ENCODE measurements around the gene TMEM30A.

The TMEM30A gene

DNA sequence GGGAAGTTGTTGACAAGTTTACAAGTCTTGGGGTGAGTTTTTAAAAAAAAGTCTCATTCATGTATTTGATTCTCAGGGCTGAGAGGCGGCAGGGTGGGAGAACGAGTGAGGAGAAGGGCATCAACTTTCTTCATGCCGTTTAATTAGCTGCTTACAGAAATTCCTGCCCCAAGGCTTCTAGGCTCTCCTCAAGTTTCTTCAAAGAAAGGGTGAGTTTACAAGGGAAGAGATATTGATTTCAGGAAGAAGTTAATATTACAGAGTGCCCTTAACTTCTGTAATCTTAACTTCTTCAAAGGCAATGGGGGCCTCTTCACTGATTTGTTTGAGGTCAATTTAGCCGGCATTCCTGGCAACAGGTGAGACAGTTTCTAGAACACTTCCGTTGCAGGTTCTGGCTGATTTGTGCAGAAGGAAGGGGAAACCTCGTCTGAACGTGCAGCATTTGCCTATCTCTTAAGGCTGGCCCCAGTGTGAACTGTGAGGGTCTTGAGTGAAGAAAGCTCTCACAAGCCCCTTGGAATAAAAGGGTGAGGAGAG lies 75.3 kb downstream of the TMEM30A start (continued):
- TF ChIP-seq, protein P1, sequence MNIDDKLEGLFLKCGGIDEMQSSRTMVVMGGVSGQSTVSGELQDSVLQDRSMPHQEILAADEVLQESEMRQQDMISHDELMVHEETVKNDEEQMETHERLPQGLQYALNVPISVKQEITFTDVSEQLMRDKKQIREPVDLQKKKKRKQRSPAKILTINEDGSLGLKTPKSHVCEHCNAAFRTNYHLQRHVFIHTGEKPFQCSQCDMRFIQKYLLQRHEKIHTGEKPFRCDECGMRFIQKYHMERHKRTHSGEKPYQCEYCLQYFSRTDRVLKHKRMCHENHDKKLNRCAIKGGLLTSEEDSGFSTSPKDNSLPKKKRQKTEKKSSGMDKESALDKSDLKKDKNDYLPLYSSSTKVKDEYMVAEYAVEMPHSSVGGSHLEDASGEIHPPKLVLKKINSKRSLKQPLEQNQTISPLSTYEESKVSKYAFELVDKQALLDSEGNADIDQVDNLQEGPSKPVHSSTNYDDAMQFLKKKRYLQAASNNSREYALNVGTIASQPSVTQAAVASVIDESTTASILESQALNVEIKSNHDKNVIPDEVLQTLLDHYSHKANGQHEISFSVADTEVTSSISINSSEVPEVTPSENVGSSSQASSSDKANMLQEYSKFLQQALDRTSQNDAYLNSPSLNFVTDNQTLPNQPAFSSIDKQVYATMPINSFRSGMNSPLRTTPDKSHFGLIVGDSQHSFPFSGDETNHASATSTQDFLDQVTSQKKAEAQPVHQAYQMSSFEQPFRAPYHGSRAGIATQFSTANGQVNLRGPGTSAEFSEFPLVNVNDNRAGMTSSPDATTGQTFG (tag by site-specific recombination; IDR thresholded peaks at IDR 0.05; ENCODE audit: borderline replicate concordance), result no peak
- TF ChIP-seq ZNF677 (tag by site-specific recombination; IDR thresholded peaks at IDR 0.05) (no peak), ZNF76 (tag by site-specific recombination; IDR thresholded peaks at IDR 0.05; ENCODE audit: borderline replicate concordance, low read depth) (no peak), YY1 (tag by site-specific recombination; IDR thresholded peaks at IDR 0.05) (no peak), ZSCAN16 (tag by site-specific recombination; IDR thresholded peaks at IDR 0.05) (no peak), MZF1 (tag by site-specific recombination; IDR thresholded peaks at IDR 0.05; ENCODE audit: borderline replicate concordance) (no peak), ZNF768 (tag by site-specific recombination; IDR thresholded peaks at IDR 0.05) (no peak), ZNF624 (tag by site-specific recombination; IDR thresholded peaks at IDR 0.05) (no peak), ZNF341 (tag by site-specific recombination; IDR thresholded peaks at IDR 0.05; ENCODE audit: low read depth) (peak; percentile 22), ZNF560 (tag by site-specific recombination; IDR thresholded peaks at IDR 0.05; ENCODE audit: borderline replicate concordance) (no peak), SP3 (tag by site-specific recombination; IDR thresholded peaks at IDR 0.05) (no peak), ZNF16 (tag by site-specific recombination; IDR thresholded peaks at IDR 0.05; ENCODE audit: low read depth) (no peak), ZNF223 (tag by site-specific recombination; IDR thresholded peaks at IDR 0.05) (no peak), ZNF121 (tag by site-specific recombination; IDR thresholded peaks at IDR 0.05) (no peak), ZFP69B (tag by site-specific recombination; IDR thresholded peaks at IDR 0.05) (no peak), GLIS2 (tag by site-specific recombination; IDR thresholded peaks at IDR 0.05) (no peak), SCRT1 (tag by site-specific recombination; IDR thresholded peaks at IDR 0.05; ENCODE audit: borderline replicate concordance) (peak; percentile 52; the same call in 1 of the 2 replicates), SALL2 (tag by site-specific recombination; IDR thresholded peaks at IDR 0.05; ENCODE audit: borderline replicate concordance) (no peak), ZNF404 (tag by site-specific recombination; IDR thresholded peaks at IDR 0.05) (no peak), ZNF623 (tag by site-specific recombination; IDR thresholded peaks at IDR 0.05) (no peak)
- TF ChIP-seq, protein P2, sequence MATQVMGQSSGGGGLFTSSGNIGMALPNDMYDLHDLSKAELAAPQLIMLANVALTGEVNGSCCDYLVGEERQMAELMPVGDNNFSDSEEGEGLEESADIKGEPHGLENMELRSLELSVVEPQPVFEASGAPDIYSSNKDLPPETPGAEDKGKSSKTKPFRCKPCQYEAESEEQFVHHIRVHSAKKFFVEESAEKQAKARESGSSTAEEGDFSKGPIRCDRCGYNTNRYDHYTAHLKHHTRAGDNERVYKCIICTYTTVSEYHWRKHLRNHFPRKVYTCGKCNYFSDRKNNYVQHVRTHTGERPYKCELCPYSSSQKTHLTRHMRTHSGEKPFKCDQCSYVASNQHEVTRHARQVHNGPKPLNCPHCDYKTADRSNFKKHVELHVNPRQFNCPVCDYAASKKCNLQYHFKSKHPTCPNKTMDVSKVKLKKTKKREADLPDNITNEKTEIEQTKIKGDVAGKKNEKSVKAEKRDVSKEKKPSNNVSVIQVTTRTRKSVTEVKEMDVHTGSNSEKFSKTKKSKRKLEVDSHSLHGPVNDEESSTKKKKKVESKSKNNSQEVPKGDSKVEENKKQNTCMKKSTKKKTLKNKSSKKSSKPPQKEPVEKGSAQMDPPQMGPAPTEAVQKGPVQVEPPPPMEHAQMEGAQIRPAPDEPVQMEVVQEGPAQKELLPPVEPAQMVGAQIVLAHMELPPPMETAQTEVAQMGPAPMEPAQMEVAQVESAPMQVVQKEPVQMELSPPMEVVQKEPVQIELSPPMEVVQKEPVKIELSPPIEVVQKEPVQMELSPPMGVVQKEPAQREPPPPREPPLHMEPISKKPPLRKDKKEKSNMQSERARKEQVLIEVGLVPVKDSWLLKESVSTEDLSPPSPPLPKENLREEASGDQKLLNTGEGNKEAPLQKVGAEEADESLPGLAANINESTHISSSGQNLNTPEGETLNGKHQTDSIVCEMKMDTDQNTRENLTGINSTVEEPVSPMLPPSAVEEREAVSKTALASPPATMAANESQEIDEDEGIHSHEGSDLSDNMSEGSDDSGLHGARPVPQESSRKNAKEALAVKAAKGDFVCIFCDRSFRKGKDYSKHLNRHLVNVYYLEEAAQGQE (tag by site-specific recombination; IDR thresholded peaks at IDR 0.05), result no peak
- TF ChIP-seq, protein P3, sequence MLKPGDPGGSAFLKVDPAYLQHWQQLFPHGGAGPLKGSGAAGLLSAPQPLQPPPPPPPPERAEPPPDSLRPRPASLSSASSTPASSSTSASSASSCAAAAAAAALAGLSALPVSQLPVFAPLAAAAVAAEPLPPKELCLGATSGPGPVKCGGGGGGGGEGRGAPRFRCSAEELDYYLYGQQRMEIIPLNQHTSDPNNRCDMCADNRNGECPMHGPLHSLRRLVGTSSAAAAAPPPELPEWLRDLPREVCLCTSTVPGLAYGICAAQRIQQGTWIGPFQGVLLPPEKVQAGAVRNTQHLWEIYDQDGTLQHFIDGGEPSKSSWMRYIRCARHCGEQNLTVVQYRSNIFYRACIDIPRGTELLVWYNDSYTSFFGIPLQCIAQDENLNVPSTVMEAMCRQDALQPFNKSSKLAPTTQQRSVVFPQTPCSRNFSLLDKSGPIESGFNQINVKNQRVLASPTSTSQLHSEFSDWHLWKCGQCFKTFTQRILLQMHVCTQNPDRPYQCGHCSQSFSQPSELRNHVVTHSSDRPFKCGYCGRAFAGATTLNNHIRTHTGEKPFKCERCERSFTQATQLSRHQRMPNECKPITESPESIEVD (tag by site-specific recombination; IDR thresholded peaks at IDR 0.05), result peak; percentile 37
- TF ChIP-seq, protein P4, sequence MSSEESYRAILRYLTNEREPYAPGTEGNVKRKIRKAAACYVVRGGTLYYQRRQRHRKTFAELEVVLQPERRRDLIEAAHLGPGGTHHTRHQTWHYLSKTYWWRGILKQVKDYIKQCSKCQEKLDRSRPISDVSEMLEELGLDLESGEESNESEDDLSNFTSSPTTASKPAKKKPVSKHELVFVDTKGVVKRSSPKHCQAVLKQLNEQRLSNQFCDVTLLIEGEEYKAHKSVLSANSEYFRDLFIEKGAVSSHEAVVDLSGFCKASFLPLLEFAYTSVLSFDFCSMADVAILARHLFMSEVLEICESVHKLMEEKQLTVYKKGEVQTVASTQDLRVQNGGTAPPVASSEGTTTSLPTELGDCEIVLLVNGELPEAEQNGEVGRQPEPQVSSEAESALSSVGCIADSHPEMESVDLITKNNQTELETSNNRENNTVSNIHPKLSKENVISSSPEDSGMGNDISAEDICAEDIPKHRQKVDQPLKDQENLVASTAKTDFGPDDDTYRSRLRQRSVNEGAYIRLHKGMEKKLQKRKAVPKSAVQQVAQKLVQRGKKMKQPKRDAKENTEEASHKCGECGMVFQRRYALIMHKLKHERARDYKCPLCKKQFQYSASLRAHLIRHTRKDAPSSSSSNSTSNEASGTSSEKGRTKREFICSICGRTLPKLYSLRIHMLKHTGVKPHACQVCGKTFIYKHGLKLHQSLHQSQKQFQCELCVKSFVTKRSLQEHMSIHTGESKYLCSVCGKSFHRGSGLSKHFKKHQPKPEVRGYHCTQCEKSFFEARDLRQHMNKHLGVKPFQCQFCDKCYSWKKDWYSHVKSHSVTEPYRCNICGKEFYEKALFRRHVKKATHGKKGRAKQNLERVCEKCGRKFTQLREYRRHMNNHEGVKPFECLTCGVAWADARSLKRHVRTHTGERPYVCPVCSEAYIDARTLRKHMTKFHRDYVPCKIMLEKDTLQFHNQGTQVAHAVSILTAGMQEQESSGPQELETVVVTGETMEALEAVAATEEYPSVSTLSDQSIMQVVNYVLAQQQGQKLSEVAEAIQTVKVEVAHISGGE (tag by site-specific recombination; conservative IDR thresholded peaks at IDR 0.05; ENCODE audit: low read depth), result no peak

All from HEK293 (cell line).